Muscle of back (tissue), 11 donors: ENCODE measurements around the gene FAM20B. TPM values are rescaled to one million over a fixed set of nuclear protein-coding genes. Genes with fewer than 3 reads are reported as not detected.

ENCODE experiments used
- DNase-seq, 3 donors: peaks; one replicate each; pipeline versions ENCODE4 v3.0.0 to v3.0.0-alpha.2; 2013
- polyA plus RNA-seq, 10 donors: library from polyadenylated mRNA; unstranded; fragments of 120-200 nt; gene quantifications; one replicate each; pipeline ENCODE4 v1.2.1, GENCODE V29; 2013; ENCODE audit not compliant: insufficient read length in 10 of 10

The FAM20B gene
- polyA plus RNA-seq, 10 donors = 27.2 to 35.5 (median 29.0) TPM

GRCh38 chr1:179043907-179044306 is 18.2 kb downstream of the FAM20B start:
- DNase-seq = no peak

- DNase-seq = no peak
Measured at GRCh38 chr1:179046808-179047635, 21.3 kb downstream of the FAM20B start.

GRCh38 chr1:179047636-179047997 is 21.9 kb downstream of the FAM20B start:
- no peak for DNase-seq

GRCh38 chr1:179048339-179049124 is 22.8 kb downstream of the FAM20B start:
- no peak for DNase-seq

GRCh38 chr1:179052776-179053175 is 27.1 kb downstream of the FAM20B start:
- DNase-seq = no peak

- DNase-seq = no peak
Measured at GRCh38 chr1:179053486-179053885, 27.8 kb downstream of the FAM20B start.

- no peak for DNase-seq
Measured at GRCh38 chr1:179055937-179056336, 30.2 kb downstream of the FAM20B start.

GRCh38 chr1:179058487-179059483 is 33.1 kb downstream of the FAM20B start:
- DNase-seq = peak in 1 of 3 donors; percentile 51

- DNase-seq = no peak
Measured at GRCh38 chr1:179061360-179062282, 35.9 kb downstream of the FAM20B start.

- no peak for DNase-seq
Measured at GRCh38 chr1:179066471-179066870, 40.8 kb downstream of the FAM20B start.

GRCh38 chr1:179077396-179077795 is 51.7 kb downstream of the FAM20B start:
- no peak for DNase-seq

GRCh38 chr1:179079113-179079761 is 53.5 kb downstream of the FAM20B start:
- DNase-seq = peak; percentile 69 to 83 (median 71)

- no peak for DNase-seq
Measured at GRCh38 chr1:179080866-179081686, 55.4 kb downstream of the FAM20B start.

GRCh38 chr1:179081687-179082332 is 56.1 kb downstream of the FAM20B start, which contains the start of gene TOR3A:
Gene TOR3A (plus strand): TSS chr1:179082070. CDS start chr1:179082129, 59 bp downstream.
- peak; percentile 88 to 97 (median 92) for DNase-seq

GRCh38 chr1:179082333-179082998 is 56.8 kb downstream of the FAM20B start:
- DNase-seq = peak in 2 of 3 donors; percentile 16 to 55

GRCh38 chr1:179082999-179083335 is 57.3 kb downstream of the FAM20B start:
- DNase-seq = no peak

GRCh38 chr1:179083533-179083932 is 57.8 kb downstream of the FAM20B start:
- no peak for DNase-seq

- no peak for DNase-seq
Measured at GRCh38 chr1:179087665-179088064, 62.0 kb downstream of the FAM20B start.
